Ovary (tissue), 9 donors: ENCODE data around the gene OAS2. TPM values are rescaled to one million over a fixed set of nuclear protein-coding genes. Genes with fewer than 3 reads are reported as not detected.
A peak's percentile ranks its signal among the peaks of the same experiment; 100 is the strongest.

Experiments
- DNase-seq, 5 donors: peaks; one replicate each; pipeline ENCODE4 v3.0.0-alpha.2; 2019 to 2020
- H3K27ac ChIP-seq, 2 donors: fragments of 200-600 bp; one replicate each; pipeline versions ENCODE4 v1.5.1 to v1.8.0; 2019 to 2022
- H3K27me3 ChIP-seq: fragments of 200-600 bp; one replicate; pipeline ENCODE4 v1.8.0; 2022
- H3K36me3 ChIP-seq: fragments of 200-600 bp; sonication (generic); one replicate; pipeline ENCODE4 v1.5.1; 2019
- H3K4me1 ChIP-seq: one replicate; pipeline ENCODE4 v1.8.1; 2013; ENCODE audit warnings: mild to moderate bottlenecking, moderate library complexity; ENCODE audit not compliant: insufficient read depth
- H3K4me3 ChIP-seq: fragments of 200-600 bp; sonication (generic); one replicate; pipeline ENCODE4 v1.5.1; 2017
- H3K9me3 ChIP-seq, 2 donors: fragments of 200-600 bp in 1 of 2; sonication (generic) in 1 of 2; one replicate each; pipeline versions ENCODE4 v1.5.1 to v1.8.1; 2013 to 2019; ENCODE audit warnings: mild to moderate bottlenecking in 1 of 2, moderate library complexity in 1 of 2
- EP300 ChIP-seq: sonication (generic); formaldehyde crosslinking; IDR thresholded peaks from one replicate; pipeline ENCODE4 v1.6.1; 2017; ENCODE audit warnings: antibody characterized with exemption
- POLR2A ChIP-seq: fragments of 450-650 bp; IDR thresholded peaks from one replicate; pipeline ENCODE4 v1.6.1; 2017; ENCODE audit warnings: antibody characterized with exemption, mild to moderate bottlenecking, moderate library complexity
- WGBS, 3 donors: extraction: QIAGEN DNeasy Blood & Tissue Kit in 1 of 3; methylation state at CpG; one replicate each; pipeline versions ENCODE4 v1.1.5 to v1.1.7; 2013 to 2017; 5-methylcytosine and 5-hydroxymethylcytosine counted together
- intact Hi-C, 4 donors: fragments of 100-400 bp; cut with DNase I; formaldehyde crosslinking; loops; one replicate each; pipeline versions ENCODE4 v1.11.0 to v1.15.1; 2022 to 2023
- polyA plus RNA-seq, 2 donors: library from polyadenylated mRNA; stranded (reverse); fragments of 200-250 nt in 1 of 2; fragments of 350-450 nt in 1 of 2; fragmentation: Illumina TruSeq in 1 of 2; extraction: RNeasy Lipid Tissue Mini Kit (QIAGEN cat#74804) in 1 of 2; gene quantifications; one replicate each; pipeline ENCODE4 v1.2.3, GENCODE V29; 2013 to 2014
- total RNA-seq, 7 donors: library from RNA; depleted of rRNA in 2 of 7; stranded (reverse); fragments of >200 nt in 2 of 7; fragmentation: NEBNext Ultra II Directional in 3 of 7; extraction: Animal tissue kit (Norgen Biotek cat#: 25700) in 3 of 7; gene quantifications; one replicate each; pipeline versions ENCODE4 v1.1.0 to v1.2.4, GENCODE V29; 2016 to 2023
- TF ChIP-seq, protein P1 (sequence below), 3 donors: fragments of 450-650 bp in 2 of 3; fragments of 200-600 bp in 1 of 3; IDR thresholded peaks; one replicate each; pipeline versions ENCODE4 v1.5.1 to v1.8.0; 2016 to 2022; ENCODE audit warnings: antibody characterized with exemption in 3 of 3, mild to moderate bottlenecking in 1 of 3
- donor health status: DM: no; HTN: no; CAD: no; lungs with moderate emphysema.
- donor health status: DM: no; HTN: no; CAD: no.
- donor health status: Bipolar disorder and iron deficiency.
- donor health status: DM: yes; HTN: yes; CAD: no.
- donor health status: DM: no; HTN: no; CAD: no.
- donor health status: DM: yes; HTN: yes; CAD: no.

Gene OAS2
- total and polyA plus RNA-seq, 9 donors, result 1.4 to 57.0 (median 3.6) TPM

DNA sequence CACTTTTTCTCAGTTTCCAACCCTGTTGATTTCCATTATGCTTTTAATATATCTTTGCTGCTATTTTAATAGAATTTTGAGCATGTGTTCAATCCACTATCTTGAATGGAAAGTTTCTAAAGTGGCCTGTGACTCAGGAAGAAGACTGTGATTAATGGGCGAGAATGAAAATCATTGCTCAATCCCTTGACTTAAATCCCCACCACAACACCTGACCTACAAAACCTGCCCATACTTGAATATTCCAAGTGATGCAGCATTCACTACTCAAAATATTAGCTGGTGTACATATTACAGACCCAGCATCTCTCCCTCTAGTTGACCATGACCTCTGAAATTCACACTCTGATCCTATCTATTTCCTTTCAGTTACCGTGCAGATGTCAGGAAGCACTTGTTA is 41.4 kb upstream of the OAS2 start:
- Histone ChIP-seq H3K4me1 (peaks cover 4% of the 10 kb centered on the region), H3K27ac (no peak overlapping the region), H3K4me3 (no peak overlapping the region), H3K36me3 (no peaks in the 10 kb centered on the region), H3K9me3 (no peaks in the 10 kb centered on the region), H3K27me3 (no peaks in the 10 kb centered on the region)
- WGBS, 3 donors, result 57 to 72% (median 63%) methylated on average over 2 of the region's 2 CpGs
- DNase-seq, result no peak
- TF ChIP-seq POLR2A (no peak), EP300 (no peak)
- TF ChIP-seq, protein P1, sequence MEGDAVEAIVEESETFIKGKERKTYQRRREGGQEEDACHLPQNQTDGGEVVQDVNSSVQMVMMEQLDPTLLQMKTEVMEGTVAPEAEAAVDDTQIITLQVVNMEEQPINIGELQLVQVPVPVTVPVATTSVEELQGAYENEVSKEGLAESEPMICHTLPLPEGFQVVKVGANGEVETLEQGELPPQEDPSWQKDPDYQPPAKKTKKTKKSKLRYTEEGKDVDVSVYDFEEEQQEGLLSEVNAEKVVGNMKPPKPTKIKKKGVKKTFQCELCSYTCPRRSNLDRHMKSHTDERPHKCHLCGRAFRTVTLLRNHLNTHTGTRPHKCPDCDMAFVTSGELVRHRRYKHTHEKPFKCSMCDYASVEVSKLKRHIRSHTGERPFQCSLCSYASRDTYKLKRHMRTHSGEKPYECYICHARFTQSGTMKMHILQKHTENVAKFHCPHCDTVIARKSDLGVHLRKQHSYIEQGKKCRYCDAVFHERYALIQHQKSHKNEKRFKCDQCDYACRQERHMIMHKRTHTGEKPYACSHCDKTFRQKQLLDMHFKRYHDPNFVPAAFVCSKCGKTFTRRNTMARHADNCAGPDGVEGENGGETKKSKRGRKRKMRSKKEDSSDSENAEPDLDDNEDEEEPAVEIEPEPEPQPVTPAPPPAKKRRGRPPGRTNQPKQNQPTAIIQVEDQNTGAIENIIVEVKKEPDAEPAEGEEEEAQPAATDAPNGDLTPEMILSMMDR (IDR thresholded peaks at IDR 0.05), result no peak
- intact Hi-C loops, result no loop called here

DNA sequence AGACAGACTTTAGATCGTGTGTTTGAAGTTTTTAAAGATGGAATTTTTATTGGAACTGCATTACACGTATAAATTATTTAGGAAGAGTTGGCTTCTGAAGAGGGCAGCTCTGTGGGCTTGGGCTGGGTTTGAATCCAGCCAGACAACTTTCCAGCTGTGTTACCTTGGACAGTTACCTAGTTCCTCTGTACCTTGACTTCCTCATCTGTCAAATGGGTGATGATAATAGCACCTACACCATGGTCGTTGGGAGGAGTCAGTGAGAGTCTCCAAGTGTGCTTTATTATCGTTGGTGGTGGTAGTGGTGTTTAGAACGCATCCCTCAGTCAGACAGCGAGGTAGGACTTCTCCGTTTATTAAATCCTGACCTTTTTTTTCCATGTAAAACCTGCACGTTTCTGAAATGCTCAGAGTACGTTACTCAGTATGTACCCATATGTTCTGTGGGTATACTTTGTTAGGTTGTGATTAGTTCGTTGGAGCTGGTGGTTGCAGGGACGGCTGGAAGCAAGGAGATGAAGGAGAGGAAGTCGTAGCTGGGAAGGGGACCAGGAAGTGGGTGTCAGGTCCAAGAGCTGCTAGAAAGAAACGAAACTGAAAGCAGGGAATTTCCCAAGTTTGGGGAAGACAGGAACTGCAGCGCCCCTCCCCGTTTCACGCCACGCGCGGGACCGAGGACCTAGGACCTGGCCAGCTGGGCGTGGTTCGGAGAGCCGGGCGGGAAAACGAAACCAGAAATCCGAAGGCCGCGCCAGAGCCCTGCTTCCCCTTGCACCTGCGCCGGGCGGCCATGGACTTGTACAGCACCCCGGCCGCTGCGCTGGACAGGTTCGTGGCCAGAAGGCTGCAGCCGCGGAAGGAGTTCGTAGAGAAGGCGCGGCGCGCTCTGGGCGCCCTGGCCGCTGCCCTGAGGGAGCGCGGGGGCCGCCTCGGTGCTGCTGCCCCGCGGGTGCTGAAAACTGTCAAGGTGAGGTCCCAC is 40.3 kb upstream of the OAS2 start, which contains the start of gene OAS3:
TSS of gene OAS3 (plus strand) at position 734 of the 979 bp plus-strand sequence. CDS start at position 791, 57 bp downstream.
- intact Hi-C loops, result no loop called here
- Histone ChIP-seq H3K36me3 (no peaks in the 10 kb centered on the region), H3K9me3 (no peaks in the 10 kb centered on the region), H3K27me3 (no peaks in the 10 kb centered on the region), H3K4me1 (peaks cover 4% of the 10 kb centered on the region), H3K27ac (peak within 1 kb of the TSS in 1 of 2 donors; percentile 51), H3K4me3 (peak within 1 kb of the TSS; percentile 77)
- WGBS, 3 donors, result 4 to 5% (median 4%) methylated on average over 48 to 50 of the region's 50 CpGs
- TF ChIP-seq, protein P1 (IDR thresholded peaks at IDR 0.05), result no peak
- TF ChIP-seq POLR2A (no peak), EP300 (no peak)
- peak; percentile 88 to 93 (median 91) for DNase-seq

DNA sequence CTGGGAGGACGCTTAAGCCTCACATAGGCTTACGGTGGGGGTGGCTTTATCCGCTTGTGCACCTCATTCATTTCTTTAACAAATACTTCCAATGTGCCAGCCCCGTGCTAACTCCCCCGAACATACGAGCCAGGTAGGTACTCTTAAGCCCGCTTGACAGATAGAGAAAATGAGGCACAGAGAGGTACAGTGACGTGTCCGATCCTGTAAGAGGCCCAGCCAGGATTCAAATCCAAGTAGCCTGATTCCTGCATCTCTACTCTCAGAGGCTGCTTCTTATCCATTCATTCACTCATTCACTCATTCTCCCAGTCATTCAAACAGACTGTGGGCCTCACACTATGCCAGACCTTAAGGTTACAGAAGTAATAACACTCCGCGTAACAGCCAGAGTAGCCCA is 39.6 kb upstream of the OAS2 start:
- TF ChIP-seq POLR2A (no peak), EP300 (no peak)
- TF ChIP-seq, protein P1 (IDR thresholded peaks at IDR 0.05), result no peak

DNA sequence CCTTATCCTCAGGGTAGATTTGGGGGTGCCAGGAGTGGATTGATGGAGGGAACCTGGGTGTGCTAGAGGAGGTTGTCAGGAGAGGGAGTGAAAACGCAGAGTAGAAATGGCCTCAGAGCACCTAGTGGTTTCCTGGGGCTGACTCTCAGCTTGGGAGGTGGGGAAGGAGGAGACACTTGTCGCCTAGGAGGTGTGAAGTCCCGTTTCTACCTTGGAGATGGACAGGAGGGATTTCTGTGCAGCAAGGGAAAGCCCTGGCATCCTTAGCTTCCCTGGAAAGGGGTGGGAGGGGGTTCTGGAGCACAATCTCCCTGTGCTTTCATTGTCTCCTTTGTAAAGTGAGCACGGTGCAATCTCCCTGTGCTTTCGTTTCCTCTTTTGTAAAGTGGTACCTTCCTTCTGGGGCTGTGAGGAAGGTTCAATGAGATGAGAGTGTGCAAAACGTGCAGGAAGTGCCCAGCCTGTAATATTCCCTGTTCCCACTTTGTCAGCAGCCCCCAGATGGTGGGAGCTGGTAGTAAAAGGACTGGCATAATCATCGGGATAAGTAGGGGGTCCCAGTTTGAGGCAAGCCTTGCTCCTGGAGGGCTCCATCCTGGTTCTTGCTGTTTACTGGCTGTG is 38.4 kb upstream of the OAS2 start:
- Histone ChIP-seq H3K27ac (no peak overlapping the region), H3K36me3 (no peaks in the 10 kb centered on the region), H3K4me1 (peaks cover 4% of the 10 kb centered on the region), H3K4me3 (no peak overlapping the region), H3K27me3 (no peaks in the 10 kb centered on the region), H3K9me3 (no peaks in the 10 kb centered on the region)
- TF ChIP-seq, protein P1 (IDR thresholded peaks at IDR 0.05), result no peak
- TF ChIP-seq POLR2A (no peak), EP300 (no peak)
- intact Hi-C loops, result no loop called here
- WGBS, 3 donors, result 31 to 40% (median 39%) methylated on average over 7 of the region's 7 CpGs
- no peak for DNase-seq

More for the DNA sequence above, 39.6 kb upstream of the OAS2 start:
- H3K27me3 ChIP-seq, result no peaks in the 10 kb centered on the region
- H3K27ac ChIP-seq, result peak overlapping the region in 1 of 2 donors; percentile 51
- peak overlapping the region; percentile 77 for H3K4me3 ChIP-seq
- intact Hi-C loops, result no loop called here
- no peaks in the 10 kb centered on the region for H3K36me3 ChIP-seq
- DNase-seq, result no peak
- peaks cover 4% of the 10 kb centered on the region for H3K4me1 ChIP-seq
- 8 to 12% (median 9%) methylated on average over 11 of the region's 11 CpGs for WGBS, 3 donors
- no peaks in the 10 kb centered on the region for H3K9me3 ChIP-seq
